Activated B cell treated with CpG ODN at 0.5 μM for 24 hours (primary cell): ENCODE data around the gene DUOX2. TPM values are rescaled to one million over a fixed set of nuclear protein-coding genes. Genes with fewer than 3 reads are reported as not detected.
"Not testable (repeated sequence)": the region's sequence is repeated elsewhere in the genome, so short reads cannot be mapped to it uniquely, and the experiment has no call there.

Experiments
- ATAC-seq: fragments of 200-7000 bp; cut with Tn5 transposase; one replicate; pipeline ENCODE4 v1.10.0; 2021; ENCODE audit warnings: low read depth, mild to moderate bottlenecking, moderate library complexity
- CTCF ChIA-PET: fragments of 350-600 bp; sonication (Branson Sonifier 250); formaldehyde crosslinking; loops from one replicate; lab custom pipeline; 2021; ENCODE audit warnings: antibody characterized with exemption; lab: Charles Lee
- POLR2A ChIA-PET: fragments of 350-600 bp; sonication (Branson Sonifier 250); formaldehyde crosslinking; loops from one replicate; lab custom pipeline; 2021; ENCODE audit warnings: antibody characterized with exemption; lab: Charles Lee
- DNase-seq: peaks from one replicate; pipeline ENCODE4 v3.0.0; 2022
- H3K27ac Mint-ChIP-seq: one replicate; pipeline ENCODE4 v1.8.0; 2020; ENCODE audit warnings: mixed read lengths
- H3K27me3 Mint-ChIP-seq: one replicate; pipeline ENCODE4 v1.8.0; 2021; ENCODE audit warnings: mixed read lengths
- H3K36me3 Mint-ChIP-seq: one replicate; pipeline ENCODE4 v1.8.0; 2021; ENCODE audit warnings: low read depth, mixed read lengths
- H3K4me1 Mint-ChIP-seq: one replicate; pipeline ENCODE4 v1.8.0; 2021; ENCODE audit warnings: mixed read lengths
- H3K4me3 Mint-ChIP-seq: one replicate; pipeline ENCODE4 v1.8.0; 2020; ENCODE audit warnings: mild to moderate bottlenecking, mixed read lengths
- H3K9me3 Mint-ChIP-seq: one replicate; pipeline ENCODE4 v1.8.0; 2020; ENCODE audit warnings: mixed read lengths
- intact Hi-C: fragments of 100-400 bp; cut with micrococcal nuclease; formaldehyde crosslinking; loops from one replicate; pipeline ENCODE4 v1.15.1; 2024
- total RNA-seq: library from RNA; stranded (reverse); gene quantifications from 2 replicates; pipeline ENCODE4 v1.2.3, GENCODE V29; 2022
- TF ChIP-seq, protein P1 (sequence below): fragments of 200-600 bp; IDR thresholded peaks from one replicate; pipeline ENCODE4 v1.8.0; 2022; ENCODE audit warnings: antibody characterized with exemption, mild to moderate bottlenecking

DUOX2 gene
- total RNA-seq, 1 donor from 2014 or later = not detected

GRCh38 chr15:45139770-45140169 lies 25.8 kb upstream of the DUOX2 start:
- Mint-ChIP-seq H3K27me3 (peaks cover 11% of the 10 kb centered on the region), H3K4me3 (no peak overlapping the region), H3K4me1 (peaks cover 8% of the 10 kb centered on the region), H3K9me3 (no peaks in the 10 kb centered on the region), H3K27ac (no peak overlapping the region), H3K36me3 (no peaks in the 10 kb centered on the region)
- no peak for ATAC-seq
- CTCF ChIA-PET = interaction anchor here (1.0 kb wide), 1 partner anchor 22 kb away, joined by 3 read pairs; no protein-coding TSS in a partner anchor
- TF ChIP-seq, protein P1, sequence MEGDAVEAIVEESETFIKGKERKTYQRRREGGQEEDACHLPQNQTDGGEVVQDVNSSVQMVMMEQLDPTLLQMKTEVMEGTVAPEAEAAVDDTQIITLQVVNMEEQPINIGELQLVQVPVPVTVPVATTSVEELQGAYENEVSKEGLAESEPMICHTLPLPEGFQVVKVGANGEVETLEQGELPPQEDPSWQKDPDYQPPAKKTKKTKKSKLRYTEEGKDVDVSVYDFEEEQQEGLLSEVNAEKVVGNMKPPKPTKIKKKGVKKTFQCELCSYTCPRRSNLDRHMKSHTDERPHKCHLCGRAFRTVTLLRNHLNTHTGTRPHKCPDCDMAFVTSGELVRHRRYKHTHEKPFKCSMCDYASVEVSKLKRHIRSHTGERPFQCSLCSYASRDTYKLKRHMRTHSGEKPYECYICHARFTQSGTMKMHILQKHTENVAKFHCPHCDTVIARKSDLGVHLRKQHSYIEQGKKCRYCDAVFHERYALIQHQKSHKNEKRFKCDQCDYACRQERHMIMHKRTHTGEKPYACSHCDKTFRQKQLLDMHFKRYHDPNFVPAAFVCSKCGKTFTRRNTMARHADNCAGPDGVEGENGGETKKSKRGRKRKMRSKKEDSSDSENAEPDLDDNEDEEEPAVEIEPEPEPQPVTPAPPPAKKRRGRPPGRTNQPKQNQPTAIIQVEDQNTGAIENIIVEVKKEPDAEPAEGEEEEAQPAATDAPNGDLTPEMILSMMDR = no peak
- DNase-seq = no peak
- intact Hi-C loops = no loop called here
- POLR2A ChIA-PET = no interaction called here

GRCh38 chr15:45138814-45139765 lies 25.1 kb upstream of the DUOX2 start:
- Mint-ChIP-seq H3K4me1 (peaks cover 11% of the 10 kb centered on the region), H3K36me3 (no peaks in the 10 kb centered on the region), H3K27ac (no peak overlapping the region), H3K27me3 (peaks cover 18% of the 10 kb centered on the region), H3K4me3 (no peak overlapping the region), H3K9me3 (no peaks in the 10 kb centered on the region)
- ATAC-seq (no peak), DNase-seq (no peak)
- intact Hi-C loops = no loop called here
- CTCF ChIA-PET = interaction anchor here (0.7 kb wide), 2 partner anchors 21 to 33 kb away, joined by 3 read pairs; no protein-coding TSS in a partner anchor
- TF ChIP-seq, protein P1 = no peak
- POLR2A ChIA-PET = no interaction called here

GRCh38 chr15:45137703-45138102 lies 23.7 kb upstream of the DUOX2 start:
- intact Hi-C loops = no loop called here
- Mint-ChIP-seq H3K27ac (no peak overlapping the region), H3K27me3 (peaks cover 30% of the 10 kb centered on the region), H3K36me3 (no peaks in the 10 kb centered on the region), H3K9me3 (no peaks in the 10 kb centered on the region), H3K4me3 (no peak overlapping the region), H3K4me1 (peaks cover 11% of the 10 kb centered on the region)
- TF ChIP-seq, protein P1 = no peak
- CTCF ChIA-PET = no interaction called here
- POLR2A ChIA-PET = no interaction called here
- DNase-seq (no peak), ATAC-seq (no peak)

- Mint-ChIP-seq H3K27me3 (peaks cover 40% of the 10 kb centered on the region), H3K4me1 (peaks cover 11% of the 10 kb centered on the region), H3K36me3 (no peaks in the 10 kb centered on the region), H3K9me3 (no peaks in the 10 kb centered on the region), H3K4me3 (peak overlapping the region; percentile 59), H3K27ac (no peak overlapping the region)
- no peak for ATAC-seq
- ChIA-PET CTCF (no interaction called here), POLR2A (no interaction called here)
- intact Hi-C loops = loop anchor here (1.0 kb wide), 1 partner anchor 18 kb away; no protein-coding TSS in a partner anchor
- DNase-seq = no peak
- TF ChIP-seq, protein P1 = no peak
These were observed 22.4 kb upstream of the DUOX2 start for GRCh38 chr15:45136378-45136764.

- ATAC-seq, POLR2A ChIA-PET, H3K9me3 Mint-ChIP-seq, DNase-seq, H3K27ac Mint-ChIP-seq, CTCF ChIA-PET, H3K36me3 Mint-ChIP-seq: not testable (repeated sequence)
- H3K4me1 Mint-ChIP-seq = peaks cover 11% of the 10 kb centered on the region
- peaks cover 45% of the 10 kb centered on the region for H3K27me3 Mint-ChIP-seq
- peak overlapping the region; percentile 59 for H3K4me3 Mint-ChIP-seq
- intact Hi-C loops = loop anchor here (1.0 kb wide), 1 partner anchor 18 kb away; no protein-coding TSS in a partner anchor
These were observed 21.9 kb upstream of the DUOX2 start for GRCh38 chr15:45135705-45136377.
